T-helper 2 cell (primary cell): ENCODE measurements around the gene ZPLD1.

Experiments used
- DNase-seq, 5 experiments: peaks; one replicate each; pipeline versions ENCODE4 v3.0.0 to v3.0.0-alpha.2; 2012 to 2022

ZPLD1 gene

GRCh38 chr3:102470066-102470465 is 35.3 kb downstream of the ZPLD1 start:
- no peak for DNase-seq

GRCh38 chr3:102471001-102471400 is 36.2 kb downstream of the ZPLD1 start:
- DNase-seq, result no peak

- no peak for DNase-seq
These were observed 36.7 kb downstream of the ZPLD1 start for GRCh38 chr3:102471491-102471890.

GRCh38 chr3:102473648-102474047 is 38.8 kb downstream of the ZPLD1 start:
- no peak for DNase-seq

- no peak for DNase-seq
These were observed 39.4 kb downstream of the ZPLD1 start for GRCh38 chr3:102474207-102474606.

- DNase-seq, result no peak
These were observed 41.4 kb downstream of the ZPLD1 start for GRCh38 chr3:102476198-102476597.

- no peak for DNase-seq
These were observed 43.3 kb downstream of the ZPLD1 start for GRCh38 chr3:102478160-102478559.

GRCh38 chr3:102480139-102480538 is 45.3 kb downstream of the ZPLD1 start:
- DNase-seq, result no peak

GRCh38 chr3:102481050-102481449 is 46.2 kb downstream of the ZPLD1 start:
- DNase-seq, result no peak

- no peak for DNase-seq
These were observed 48.7 kb downstream of the ZPLD1 start for GRCh38 chr3:102483556-102483955.

GRCh38 chr3:102484363-102484762 is 49.5 kb downstream of the ZPLD1 start:
- DNase-seq, result no peak

GRCh38 chr3:102485701-102486100 is 50.9 kb downstream of the ZPLD1 start:
- DNase-seq, result no peak

GRCh38 chr3:102488331-102488730 is 53.5 kb downstream of the ZPLD1 start:
- no peak for DNase-seq

GRCh38 chr3:102492300-102492699 is 57.5 kb downstream of the ZPLD1 start:
- DNase-seq, result no peak

GRCh38 chr3:102497571-102497970 is 62.8 kb downstream of the ZPLD1 start:
- no peak for DNase-seq

- no peak for DNase-seq
These were observed 70.7 kb downstream of the ZPLD1 start for GRCh38 chr3:102505542-102505941.

GRCh38 chr3:102510663-102511062 is 75.8 kb downstream of the ZPLD1 start:
- no peak for DNase-seq

GRCh38 chr3:102511168-102511567 is 76.4 kb downstream of the ZPLD1 start:
- DNase-seq, result no peak

- DNase-seq, result no peak
These were observed 76.8 kb downstream of the ZPLD1 start for GRCh38 chr3:102511639-102512038.

- DNase-seq, result no peak
These were observed 78.1 kb downstream of the ZPLD1 start for GRCh38 chr3:102512734-102513504.

GRCh38 chr3:102514241-102514640 is 79.4 kb downstream of the ZPLD1 start:
- DNase-seq, result no peak

- DNase-seq, result no peak
These were observed 86.4 kb downstream of the ZPLD1 start for GRCh38 chr3:102521246-102521645.

GRCh38 chr3:102525624-102526023 is 90.8 kb downstream of the ZPLD1 start:
- no peak for DNase-seq

GRCh38 chr3:102526865-102527264 is 92.0 kb downstream of the ZPLD1 start:
- DNase-seq, result no peak

GRCh38 chr3:102528727-102529126 is 93.9 kb downstream of the ZPLD1 start:
- DNase-seq, result no peak
